ENCODE data around the gene COMMD1. TPM values are rescaled to one million over a fixed set of nuclear protein-coding genes. Genes with fewer than 3 reads are reported as not detected.
"Not testable (repeated sequence)": the region's sequence is repeated elsewhere in the genome, so short reads cannot be mapped to it uniquely, and the experiment has no call there.

Gene COMMD1
- total RNA-seq, 2 donors from 2014 or later, result 54.5 to 66.0 TPM

GRCh38 chr2:61952288-61952687 is 46.8 kb downstream of the COMMD1 start:
- H3K4me3 ChIP-seq, result no peak overlapping the region
- no peak overlapping the region for H3K27ac ChIP-seq
- no peak for TF ChIP-seq CTCF (IDR thresholded peaks at IDR 0.05)
- peaks cover 0 to 19% of the 10 kb centered on the region in 2 donors for H3K4me1 ChIP-seq
- no peaks in the 10 kb centered on the region for H3K27me3 ChIP-seq
- peaks cover 0 to 10% of the 10 kb centered on the region in 2 donors for H3K9me3 ChIP-seq
- no peaks in the 10 kb centered on the region for H3K36me3 ChIP-seq
- DNase-seq (ENCODE audit: low spot score), result no peak

GRCh38 chr2:61954856-61955255 is 49.4 kb downstream of the COMMD1 start:
- not testable (repeated sequence) for H3K9me3 ChIP-seq; H3K4me3 ChIP-seq; H3K36me3 ChIP-seq; H3K27me3 ChIP-seq; DNase-seq (ENCODE audit: low spot score); H3K27ac ChIP-seq
- H3K4me1 ChIP-seq, result peaks cover 0 to 15% of the 10 kb centered on the region in 2 donors

- Histone ChIP-seq H3K4me1 (peaks cover 0 to 12% of the 10 kb centered on the region in 2 donors), H3K4me3 (no peak overlapping the region), H3K27ac (peak overlapping the region in 1 of 2 donors; percentile 38), H3K27me3 (no peaks in the 10 kb centered on the region), H3K9me3 (no peaks in the 10 kb centered on the region), H3K36me3 (no peaks in the 10 kb centered on the region)
- DNase-seq (ENCODE audit: low spot score), result no peak
- TF ChIP-seq CTCF (IDR thresholded peaks at IDR 0.05), result no peak
These were observed 54.2 kb downstream of the COMMD1 start for GRCh38 chr2:61959381-61960293.

GRCh38 chr2:61961231-61961901 is 55.9 kb downstream of the COMMD1 start:
- Histone ChIP-seq H3K36me3 (no peaks in the 10 kb centered on the region), H3K4me1 (peaks cover 0 to 13% of the 10 kb centered on the region in 2 donors), H3K9me3 (no peaks in the 10 kb centered on the region), H3K27ac (peak overlapping the region in 1 of 2 donors; percentile 18), H3K4me3 (no peak overlapping the region), H3K27me3 (no peaks in the 10 kb centered on the region)
- no peak for DNase-seq (ENCODE audit: low spot score)
- no peak for TF ChIP-seq CTCF (IDR thresholded peaks at IDR 0.05)

- no peak for TF ChIP-seq CTCF (IDR thresholded peaks at IDR 0.05)
- DNase-seq (ENCODE audit: low spot score), result no peak
- H3K4me1 ChIP-seq, result peaks cover 0 to 22% of the 10 kb centered on the region in 2 donors
- no peaks in the 10 kb centered on the region for H3K36me3 ChIP-seq
- H3K27me3 ChIP-seq, result no peaks in the 10 kb centered on the region
- H3K27ac ChIP-seq, result peak overlapping the region in 1 of 2 donors; percentile 18
- no peak overlapping the region for H3K4me3 ChIP-seq
- H3K9me3 ChIP-seq, result no peaks in the 10 kb centered on the region
These were observed 56.9 kb downstream of the COMMD1 start for GRCh38 chr2:61962095-61962984.
